ENCODE measurements around the gene RAD23B.

The RAD23B gene

GRCh38 chr9:107325842-107326241, 42.8 kb downstream of the RAD23B start:
- TF ChIP-seq TCF4 (CRISPR knock-in tag; IDR thresholded peaks at IDR 0.05; ENCODE audit: borderline replicate concordance), result no peak
- no peak for TF ChIP-seq TOX (CRISPR knock-in tag; IDR thresholded peaks at IDR 0.05; ENCODE audit: borderline replicate concordance)
- TF ChIP-seq GLIS3 (CRISPR knock-in tag; IDR thresholded peaks at IDR 0.05), result no peak
- no peak for TF ChIP-seq ZNF565 (CRISPR knock-in tag; conservative IDR thresholded peaks at IDR 0.05; ENCODE audit: low read depth)
- no peak for TF ChIP-seq RARB (CRISPR knock-in tag; IDR thresholded peaks at IDR 0.05)
- TF ChIP-seq ZFP30 (CRISPR knock-in tag; IDR thresholded peaks at IDR 0.05), result no peak
- TF ChIP-seq, protein P1, sequence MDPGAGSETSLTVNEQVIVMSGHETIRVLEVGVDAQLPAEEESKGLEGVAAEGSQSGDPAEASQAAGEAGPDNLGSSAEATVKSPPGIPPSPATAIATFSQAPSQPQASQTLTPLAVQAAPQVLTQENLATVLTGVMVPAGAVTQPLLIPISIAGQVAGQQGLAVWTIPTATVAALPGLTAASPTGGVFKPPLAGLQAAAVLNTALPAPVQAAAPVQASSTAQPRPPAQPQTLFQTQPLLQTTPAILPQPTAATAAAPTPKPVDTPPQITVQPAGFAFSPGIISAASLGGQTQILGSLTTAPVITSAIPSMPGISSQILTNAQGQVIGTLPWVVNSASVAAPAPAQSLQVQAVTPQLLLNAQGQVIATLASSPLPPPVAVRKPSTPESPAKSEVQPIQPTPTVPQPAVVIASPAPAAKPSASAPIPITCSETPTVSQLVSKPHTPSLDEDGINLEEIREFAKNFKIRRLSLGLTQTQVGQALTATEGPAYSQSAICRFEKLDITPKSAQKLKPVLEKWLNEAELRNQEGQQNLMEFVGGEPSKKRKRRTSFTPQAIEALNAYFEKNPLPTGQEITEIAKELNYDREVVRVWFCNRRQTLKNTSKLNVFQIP (CRISPR knock-in tag; IDR thresholded peaks at IDR 0.05; ENCODE audit: borderline replicate concordance, low read depth), result no peak
- TF ChIP-seq, protein P2, sequence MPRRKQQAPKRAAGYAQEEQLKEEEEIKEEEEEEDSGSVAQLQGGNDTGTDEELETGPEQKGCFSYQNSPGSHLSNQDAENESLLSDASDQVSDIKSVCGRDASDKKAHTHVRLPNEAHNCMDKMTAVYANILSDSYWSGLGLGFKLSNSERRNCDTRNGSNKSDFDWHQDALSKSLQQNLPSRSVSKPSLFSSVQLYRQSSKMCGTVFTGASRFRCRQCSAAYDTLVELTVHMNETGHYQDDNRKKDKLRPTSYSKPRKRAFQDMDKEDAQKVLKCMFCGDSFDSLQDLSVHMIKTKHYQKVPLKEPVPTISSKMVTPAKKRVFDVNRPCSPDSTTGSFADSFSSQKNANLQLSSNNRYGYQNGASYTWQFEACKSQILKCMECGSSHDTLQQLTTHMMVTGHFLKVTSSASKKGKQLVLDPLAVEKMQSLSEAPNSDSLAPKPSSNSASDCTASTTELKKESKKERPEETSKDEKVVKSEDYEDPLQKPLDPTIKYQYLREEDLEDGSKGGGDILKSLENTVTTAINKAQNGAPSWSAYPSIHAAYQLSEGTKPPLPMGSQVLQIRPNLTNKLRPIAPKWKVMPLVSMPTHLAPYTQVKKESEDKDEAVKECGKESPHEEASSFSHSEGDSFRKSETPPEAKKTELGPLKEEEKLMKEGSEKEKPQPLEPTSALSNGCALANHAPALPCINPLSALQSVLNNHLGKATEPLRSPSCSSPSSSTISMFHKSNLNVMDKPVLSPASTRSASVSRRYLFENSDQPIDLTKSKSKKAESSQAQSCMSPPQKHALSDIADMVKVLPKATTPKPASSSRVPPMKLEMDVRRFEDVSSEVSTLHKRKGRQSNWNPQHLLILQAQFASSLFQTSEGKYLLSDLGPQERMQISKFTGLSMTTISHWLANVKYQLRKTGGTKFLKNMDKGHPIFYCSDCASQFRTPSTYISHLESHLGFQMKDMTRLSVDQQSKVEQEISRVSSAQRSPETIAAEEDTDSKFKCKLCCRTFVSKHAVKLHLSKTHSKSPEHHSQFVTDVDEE (CRISPR knock-in tag; IDR thresholded peaks at IDR 0.05), result no peak
- TF ChIP-seq ZFP3 (CRISPR knock-in tag; IDR thresholded peaks at IDR 0.05), result no peak
- TF ChIP-seq ZNF70 (CRISPR knock-in tag; IDR thresholded peaks at IDR 0.05), result no peak
- TF ChIP-seq, protein P3, sequence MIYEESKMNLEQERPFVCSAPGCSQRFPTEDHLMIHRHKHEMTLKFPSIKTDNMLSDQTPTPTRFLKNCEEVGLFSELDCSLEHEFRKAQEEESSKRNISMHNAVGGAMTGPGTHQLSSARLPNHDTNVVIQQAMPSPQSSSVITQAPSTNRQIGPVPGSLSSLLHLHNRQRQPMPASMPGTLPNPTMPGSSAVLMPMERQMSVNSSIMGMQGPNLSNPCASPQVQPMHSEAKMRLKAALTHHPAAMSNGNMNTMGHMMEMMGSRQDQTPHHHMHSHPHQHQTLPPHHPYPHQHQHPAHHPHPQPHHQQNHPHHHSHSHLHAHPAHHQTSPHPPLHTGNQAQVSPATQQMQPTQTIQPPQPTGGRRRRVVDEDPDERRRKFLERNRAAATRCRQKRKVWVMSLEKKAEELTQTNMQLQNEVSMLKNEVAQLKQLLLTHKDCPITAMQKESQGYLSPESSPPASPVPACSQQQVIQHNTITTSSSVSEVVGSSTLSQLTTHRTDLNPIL (CRISPR knock-in tag; IDR thresholded peaks at IDR 0.05; ENCODE audit: low read depth), result no peak
- no peak for TF ChIP-seq PPARA (CRISPR knock-in tag; IDR thresholded peaks at IDR 0.05; ENCODE audit: borderline replicate concordance)
- TF ChIP-seq SNAI2 (CRISPR knock-in tag; IDR thresholded peaks at IDR 0.05), result no peak
- ATAC-seq, result no peak

- TF ChIP-seq BACH2 (CRISPR knock-in tag; IDR thresholded peaks at IDR 0.05; ENCODE audit: borderline replicate concordance), result no peak
- TF ChIP-seq, protein P2 (CRISPR knock-in tag; IDR thresholded peaks at IDR 0.05), result no peak
- no peak for TF ChIP-seq ZFP30 (CRISPR knock-in tag; IDR thresholded peaks at IDR 0.05)
- TF ChIP-seq ZNF70 (CRISPR knock-in tag; IDR thresholded peaks at IDR 0.05), result no peak
- TF ChIP-seq TCF4 (CRISPR knock-in tag; IDR thresholded peaks at IDR 0.05; ENCODE audit: borderline replicate concordance), result no peak
- no peak for TF ChIP-seq ISL1 (CRISPR knock-in tag; IDR thresholded peaks at IDR 0.05)
- TF ChIP-seq PPARA (CRISPR knock-in tag; IDR thresholded peaks at IDR 0.05; ENCODE audit: borderline replicate concordance), result no peak
- TF ChIP-seq ESRRG (CRISPR knock-in tag; IDR thresholded peaks at IDR 0.05), result no peak
- ATAC-seq, result no peak
Measured at GRCh38 chr9:107328510-107328909, 45.4 kb downstream of the RAD23B start.

- TF ChIP-seq ZFP30 (CRISPR knock-in tag; IDR thresholded peaks at IDR 0.05) (no peak), TOX (CRISPR knock-in tag; IDR thresholded peaks at IDR 0.05; ENCODE audit: borderline replicate concordance) (no peak), ZNF565 (CRISPR knock-in tag; conservative IDR thresholded peaks at IDR 0.05; ENCODE audit: low read depth) (no peak), PPARA (CRISPR knock-in tag; IDR thresholded peaks at IDR 0.05; ENCODE audit: borderline replicate concordance) (no peak), OSR1 (CRISPR knock-in tag; IDR thresholded peaks at IDR 0.05) (no peak), ZC3H10 (CRISPR knock-in tag; IDR thresholded peaks at IDR 0.05) (no peak), ISL1 (CRISPR knock-in tag; IDR thresholded peaks at IDR 0.05) (no peak), ZNF70 (CRISPR knock-in tag; IDR thresholded peaks at IDR 0.05) (no peak)
- TF ChIP-seq, protein P4, sequence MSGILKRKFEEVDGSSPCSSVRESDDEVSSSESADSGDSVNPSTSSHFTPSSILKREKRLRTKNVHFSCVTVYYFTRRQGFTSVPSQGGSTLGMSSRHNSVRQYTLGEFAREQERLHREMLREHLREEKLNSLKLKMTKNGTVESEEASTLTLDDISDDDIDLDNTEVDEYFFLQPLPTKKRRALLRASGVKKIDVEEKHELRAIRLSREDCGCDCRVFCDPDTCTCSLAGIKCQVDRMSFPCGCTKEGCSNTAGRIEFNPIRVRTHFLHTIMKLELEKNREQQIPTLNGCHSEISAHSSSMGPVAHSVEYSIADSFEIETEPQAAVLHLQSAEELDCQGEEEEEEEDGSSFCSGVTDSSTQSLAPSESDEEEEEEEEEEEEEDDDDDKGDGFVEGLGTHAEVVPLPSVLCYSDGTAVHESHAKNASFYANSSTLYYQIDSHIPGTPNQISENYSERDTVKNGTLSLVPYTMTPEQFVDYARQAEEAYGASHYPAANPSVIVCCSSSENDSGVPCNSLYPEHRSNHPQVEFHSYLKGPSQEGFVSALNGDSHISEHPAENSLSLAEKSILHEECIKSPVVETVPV (CRISPR knock-in tag; IDR thresholded peaks at IDR 0.05), result no peak
- TF ChIP-seq, protein P3 (CRISPR knock-in tag; IDR thresholded peaks at IDR 0.05; ENCODE audit: low read depth), result no peak
- TF ChIP-seq, protein P1 (CRISPR knock-in tag; IDR thresholded peaks at IDR 0.05; ENCODE audit: borderline replicate concordance, low read depth), result no peak
- no peak for ATAC-seq
Measured at GRCh38 chr9:107330420-107330819, 47.3 kb downstream of the RAD23B start.
